Ovary (tissue), 9 donors: ENCODE results near the gene KLHL25. TPM values are rescaled to one million over a fixed set of nuclear protein-coding genes. Genes with fewer than 3 reads are reported as not detected.

Experiments used
- DNase-seq, 5 donors: peaks; one replicate each; pipeline ENCODE4 v3.0.0-alpha.2; 2019 to 2020
- H3K27ac ChIP-seq, 2 donors: fragments of 200-600 bp; one replicate each; pipeline versions ENCODE4 v1.5.1 to v1.8.0; 2019 to 2022
- H3K27me3 ChIP-seq: fragments of 200-600 bp; one replicate; pipeline ENCODE4 v1.8.0; 2022
- H3K36me3 ChIP-seq: fragments of 200-600 bp; sonication (generic); one replicate; pipeline ENCODE4 v1.5.1; 2019
- H3K4me1 ChIP-seq: one replicate; pipeline ENCODE4 v1.8.1; 2013; ENCODE audit warnings: mild to moderate bottlenecking, moderate library complexity; ENCODE audit not compliant: insufficient read depth
- H3K4me3 ChIP-seq: fragments of 200-600 bp; sonication (generic); one replicate; pipeline ENCODE4 v1.5.1; 2017
- H3K9me3 ChIP-seq, 2 donors: fragments of 200-600 bp in 1 of 2; sonication (generic) in 1 of 2; one replicate each; pipeline versions ENCODE4 v1.5.1 to v1.8.1; 2013 to 2019; ENCODE audit warnings: mild to moderate bottlenecking in 1 of 2, moderate library complexity in 1 of 2
- CTCF ChIP-seq, 3 donors: fragments of 450-650 bp in 2 of 3; fragments of 200-600 bp in 1 of 3; IDR thresholded peaks; one replicate each; pipeline versions ENCODE4 v1.5.1 to v1.8.0; 2016 to 2022; ENCODE audit warnings: antibody characterized with exemption in 3 of 3, mild to moderate bottlenecking in 1 of 3
- EP300 ChIP-seq: sonication (generic); formaldehyde crosslinking; IDR thresholded peaks from one replicate; pipeline ENCODE4 v1.6.1; 2017; ENCODE audit warnings: antibody characterized with exemption
- POLR2A ChIP-seq: fragments of 450-650 bp; IDR thresholded peaks from one replicate; pipeline ENCODE4 v1.6.1; 2017; ENCODE audit warnings: antibody characterized with exemption, mild to moderate bottlenecking, moderate library complexity
- WGBS, 3 donors: extraction: QIAGEN DNeasy Blood & Tissue Kit in 1 of 3; methylation state at CpG; one replicate each; pipeline versions ENCODE4 v1.1.5 to v1.1.7; 2013 to 2017; 5-methylcytosine and 5-hydroxymethylcytosine counted together
- intact Hi-C, 4 donors: fragments of 100-400 bp; cut with DNase I; formaldehyde crosslinking; loops; one replicate each; pipeline versions ENCODE4 v1.11.0 to v1.15.1; 2022 to 2023
- polyA plus RNA-seq, 2 donors: library from polyadenylated mRNA; stranded (reverse); fragments of 200-250 nt in 1 of 2; fragments of 350-450 nt in 1 of 2; fragmentation: Illumina TruSeq in 1 of 2; extraction: RNeasy Lipid Tissue Mini Kit (QIAGEN cat#74804) in 1 of 2; gene quantifications; one replicate each; pipeline ENCODE4 v1.2.3, GENCODE V29; 2013 to 2014
- total RNA-seq, 7 donors: library from RNA; depleted of rRNA in 2 of 7; stranded (reverse); fragments of >200 nt in 2 of 7; fragmentation: NEBNext Ultra II Directional in 3 of 7; extraction: Animal tissue kit (Norgen Biotek cat#: 25700) in 3 of 7; gene quantifications; one replicate each; pipeline versions ENCODE4 v1.1.0 to v1.2.4, GENCODE V29; 2016 to 2023
- donor health status: DM: no; HTN: no; CAD: no; lungs with moderate emphysema.
- donor health status: DM: no; HTN: no; CAD: no.
- donor health status: Bipolar disorder and iron deficiency.
- donor health status: DM: yes; HTN: yes; CAD: no.
- donor health status: DM: no; HTN: no; CAD: no.
- donor health status: DM: yes; HTN: yes; CAD: no.

Gene KLHL25
- total and polyA plus RNA-seq, 9 donors = 0.58 to 9.6 (median 5.8) TPM

GRCh38 chr15:85839643-85840042 is 44.9 kb upstream of the KLHL25 start:
- H3K9me3 ChIP-seq = no peaks in the 10 kb centered on the region
- WGBS, 3 donors = 92 to 93% (median 93%) methylated on average over 2 of the region's 2 CpGs
- TF ChIP-seq EP300 (no peak), CTCF (IDR thresholded peaks at IDR 0.05) (no peak), POLR2A (no peak)

DNA sequence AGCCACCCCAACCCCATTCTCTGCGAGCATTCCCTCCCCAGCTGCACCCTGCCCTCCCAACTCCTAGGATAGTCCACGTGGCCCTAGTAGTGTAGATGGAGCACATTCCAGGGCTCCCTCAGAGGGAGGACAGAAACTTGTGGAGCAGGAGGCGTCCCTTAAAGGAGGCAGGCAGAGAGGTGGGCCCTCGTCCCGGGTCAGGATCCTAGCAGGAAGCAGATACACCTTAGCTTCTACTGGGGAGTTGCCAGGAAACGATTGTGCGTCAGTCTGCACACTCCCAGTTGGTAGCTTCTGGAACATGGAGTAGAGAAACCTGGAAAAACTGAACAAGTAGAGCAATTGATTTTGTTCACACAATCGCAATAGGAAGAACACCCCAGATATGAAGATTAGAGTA is 43.9 kb upstream of the KLHL25 start:
- no peak overlapping the region for H3K4me3 ChIP-seq
- no peaks in the 10 kb centered on the region for H3K27me3 ChIP-seq
- TF ChIP-seq EP300 = no peak
- no peak for TF ChIP-seq POLR2A
- TF ChIP-seq CTCF (IDR thresholded peaks at IDR 0.05) = no peak
- H3K9me3 ChIP-seq = no peaks in the 10 kb centered on the region
- H3K27ac ChIP-seq = no peak overlapping the region
- no peak for DNase-seq
- intact Hi-C loops = loop anchor here in 2 of 4 donors (10.0 kb wide), 2 partner anchors 224 to 354 kb away; no protein-coding TSS in a partner anchor
- WGBS, 3 donors = 85 to 92% (median 92%) methylated on average over 8 of the region's 8 CpGs
- no peaks in the 10 kb centered on the region for H3K4me1 ChIP-seq
- no peaks in the 10 kb centered on the region for H3K36me3 ChIP-seq

More at GRCh38 chr15:85839643-85840042, 44.9 kb upstream of the KLHL25 start:
- H3K27me3 ChIP-seq = no peaks in the 10 kb centered on the region
- intact Hi-C loops = loop anchor here in 2 of 4 donors (2.0 to 10.0 kb wide), 4 partner anchors 109 to 545 kb away; no protein-coding TSS in a partner anchor
- no peaks in the 10 kb centered on the region for H3K4me1 ChIP-seq
- H3K4me3 ChIP-seq = no peak overlapping the region
- DNase-seq = no peak
- no peaks in the 10 kb centered on the region for H3K36me3 ChIP-seq
- H3K27ac ChIP-seq = no peak overlapping the region

DNA sequence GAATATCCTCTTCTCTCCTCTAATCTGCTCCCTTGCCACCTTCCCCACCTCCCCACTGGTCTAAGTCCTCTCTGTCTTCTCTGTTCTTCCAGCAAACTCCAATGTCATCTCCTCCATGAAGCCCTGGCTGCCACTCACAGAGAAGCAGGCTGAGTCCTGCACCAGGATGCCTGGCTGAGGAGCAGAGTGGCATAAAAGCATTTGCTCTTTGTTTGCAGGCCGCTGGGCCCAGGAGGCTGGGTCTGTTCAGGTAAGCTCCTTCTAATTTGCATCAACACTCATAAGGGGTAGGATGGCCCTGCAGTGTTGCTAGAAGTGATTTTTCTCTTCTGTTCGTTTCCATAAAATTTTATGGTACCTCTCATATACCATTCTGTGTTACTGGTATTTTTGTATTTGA is 43.2 kb upstream of the KLHL25 start:
- intact Hi-C loops = loop anchor here in 2 of 4 donors (10.0 kb wide), 2 partner anchors 223 to 353 kb away; no protein-coding TSS in a partner anchor
- H3K27me3 ChIP-seq = no peaks in the 10 kb centered on the region
- 68 to 90% (median 85%) methylated on average over 2 of the region's 2 CpGs for WGBS, 3 donors
- TF ChIP-seq EP300 (no peak), CTCF (IDR thresholded peaks at IDR 0.05) (no peak), POLR2A (no peak)
- H3K9me3 ChIP-seq = no peaks in the 10 kb centered on the region
- no peak overlapping the region for H3K4me3 ChIP-seq
- no peaks in the 10 kb centered on the region for H3K4me1 ChIP-seq
- no peaks in the 10 kb centered on the region for H3K36me3 ChIP-seq
- no peak for DNase-seq
- H3K27ac ChIP-seq = no peak overlapping the region

DNA sequence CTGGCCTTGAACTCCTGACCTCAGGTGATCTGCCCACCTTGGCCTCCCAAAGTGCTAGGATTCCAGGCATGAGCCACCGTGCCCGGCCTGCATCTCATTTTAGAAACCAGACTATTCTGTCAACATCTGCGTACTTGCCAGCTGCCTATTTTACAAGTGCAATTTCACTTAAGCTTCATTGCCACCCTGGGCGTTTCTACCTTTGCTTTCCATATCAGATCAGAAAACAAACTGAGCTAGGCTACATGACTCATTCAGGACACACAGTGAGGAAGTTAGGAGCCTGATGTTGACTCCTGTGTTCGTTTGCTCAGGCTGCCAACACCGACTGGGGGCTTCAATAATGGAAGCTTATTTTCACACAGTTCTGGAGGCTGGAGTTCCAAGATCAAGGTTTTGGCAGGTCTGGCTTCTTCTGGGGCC is 42.3 kb upstream of the KLHL25 start:
- H3K36me3 ChIP-seq = no peaks in the 10 kb centered on the region
- TF ChIP-seq CTCF (IDR thresholded peaks at IDR 0.05) (no peak), EP300 (no peak), POLR2A (no peak)
- WGBS, 3 donors = 76 to 82% (median 78%) methylated on average over 6 of the region's 6 CpGs
- no peak for DNase-seq
- no peaks in the 10 kb centered on the region for H3K27me3 ChIP-seq
- no peaks in the 10 kb centered on the region for H3K4me1 ChIP-seq
- H3K9me3 ChIP-seq = no peaks in the 10 kb centered on the region
- H3K4me3 ChIP-seq = no peak overlapping the region
- H3K27ac ChIP-seq = no peak overlapping the region
- intact Hi-C loops = loop anchor here in 2 of 4 donors (10.0 kb wide), 2 partner anchors 222 to 352 kb away; no protein-coding TSS in a partner anchor
